Erythroblast (primary cell): ENCODE data around the gene CELF4.

Source experiments
- DNase-seq, 2 experiments: peaks; one replicate each; lab custom pipeline; 2025; lab: John Stamatoyannopoulos, UW
- GATA1 ChIP-seq: IDR thresholded peaks from 2 replicates; pipeline ENCODE4 v1.6.1; 2011; ENCODE audit warnings: low read depth, mild to moderate bottlenecking, control low read depth, low read length, moderate library complexity
- POLR2A ChIP-seq: IDR thresholded peaks from 2 replicates; pipeline ENCODE4 v1.6.1; 2011; ENCODE audit warnings: mild to moderate bottlenecking, low read length

Gene CELF4

DNA sequence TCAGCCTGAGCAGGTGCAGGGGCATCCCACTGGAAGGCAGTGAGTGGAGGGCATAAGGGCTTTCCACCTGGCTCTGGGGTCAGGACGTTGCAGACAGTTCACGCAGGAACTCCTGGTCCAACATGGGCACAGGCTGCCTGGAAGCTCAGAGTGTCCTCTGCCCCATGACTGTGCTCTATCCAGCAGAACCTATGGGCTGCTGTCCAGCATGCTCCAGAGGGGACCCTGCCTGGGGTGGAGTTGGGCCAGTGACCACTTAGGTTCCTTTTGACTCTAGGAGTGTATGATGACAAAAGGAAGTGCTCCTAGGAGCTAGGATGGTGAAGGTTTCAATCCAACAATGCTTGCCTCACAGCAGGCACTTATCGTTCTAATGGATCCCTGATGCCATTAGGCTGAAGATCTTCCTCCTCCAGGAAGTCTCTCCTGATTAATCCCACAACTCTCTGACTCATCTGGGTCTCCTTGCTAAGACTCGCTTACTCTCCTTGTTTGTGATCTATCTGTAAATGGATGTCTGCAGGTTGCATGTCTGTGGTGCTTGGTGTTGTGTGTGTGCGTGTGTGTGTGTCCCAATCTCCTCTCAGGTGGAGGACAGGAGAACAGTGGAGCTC, 224.0 kb downstream of the CELF4 start:
- no peak for TF ChIP-seq GATA1
- no peak for TF ChIP-seq POLR2A
- no peak for DNase-seq

DNA sequence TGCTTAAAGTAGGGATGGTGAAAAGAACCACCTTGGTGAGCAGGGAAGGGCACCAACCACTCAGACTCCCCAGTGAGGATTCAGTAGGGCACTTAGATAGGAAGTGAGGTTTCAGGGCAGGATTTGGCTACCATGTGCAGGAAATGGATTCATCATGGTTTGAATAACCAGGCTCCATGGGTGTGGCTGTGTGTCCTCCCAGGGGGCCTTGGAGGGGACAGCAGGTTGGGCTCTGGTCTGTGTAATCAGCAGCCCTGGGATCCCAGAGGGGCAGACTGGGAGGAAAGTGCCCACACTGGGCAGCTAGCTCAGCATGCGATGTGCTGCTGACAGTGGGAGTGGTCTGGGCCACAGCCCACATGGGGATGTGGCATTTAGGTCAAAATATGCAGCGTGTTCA, 224.6 kb downstream of the CELF4 start:
- DNase-seq, result no peak
- TF ChIP-seq GATA1 (no peak), POLR2A (no peak)

DNA sequence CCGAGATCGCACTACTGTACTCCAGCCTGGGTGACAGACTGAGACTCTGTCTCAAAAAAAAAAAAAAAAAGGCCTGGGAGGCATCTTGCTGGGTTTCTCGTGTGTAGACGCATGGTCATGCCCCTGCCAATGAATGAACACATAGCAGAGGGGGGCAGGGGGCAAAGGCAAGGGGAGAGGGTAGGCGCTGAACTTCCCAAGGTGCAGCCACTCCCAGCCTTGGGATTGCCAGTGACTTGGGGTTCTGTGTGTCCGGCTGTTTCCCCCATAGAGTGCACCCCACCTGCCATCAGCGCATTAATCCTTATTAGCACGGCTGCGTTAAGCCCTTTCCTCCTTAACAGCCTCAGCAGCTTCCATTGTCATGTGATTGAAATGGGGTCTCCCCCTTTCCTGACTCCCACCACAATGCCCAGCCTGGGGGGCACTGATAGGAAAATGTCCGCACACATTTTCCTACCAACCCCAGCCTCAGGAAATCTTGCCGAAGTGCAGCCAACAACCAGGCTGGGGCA, 225.8 kb downstream of the CELF4 start:
- no peak for DNase-seq
- no peak for TF ChIP-seq GATA1
- no peak for TF ChIP-seq POLR2A

DNA sequence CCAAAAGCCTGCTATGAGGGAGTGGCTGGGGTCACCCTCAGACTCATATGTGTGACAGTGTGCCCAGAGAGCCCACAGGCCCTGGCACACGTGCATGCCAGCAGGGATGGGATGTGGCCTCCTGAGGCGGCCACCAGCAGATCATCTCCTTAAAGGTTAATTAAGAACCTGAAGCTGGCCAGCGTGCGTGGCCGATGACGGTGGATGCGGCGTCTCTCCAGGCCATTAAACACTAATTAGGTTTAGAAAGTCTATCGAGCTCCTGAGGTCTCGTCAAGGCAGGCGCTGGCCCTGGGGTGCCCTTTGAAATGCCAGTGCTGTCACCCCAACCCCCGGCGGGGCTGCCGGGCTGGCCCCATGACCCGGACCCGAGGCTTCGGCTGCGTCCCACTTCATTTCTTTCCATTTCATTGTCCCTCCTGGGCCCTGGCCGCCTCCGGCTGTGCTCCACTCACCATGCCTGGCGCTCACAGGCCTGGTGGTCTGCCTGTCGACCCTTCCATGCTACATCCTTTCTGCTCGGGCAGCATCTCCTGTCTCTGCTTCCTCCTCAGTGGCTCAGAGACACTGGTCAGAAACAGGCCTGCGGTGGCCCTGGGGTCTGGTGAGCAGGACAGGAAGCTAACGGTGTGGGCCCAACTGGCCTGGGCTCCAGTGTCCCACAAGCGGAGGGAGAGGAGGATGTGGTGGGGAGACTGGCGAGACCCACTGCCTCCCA, 228.9 kb downstream of the CELF4 start:
- TF ChIP-seq GATA1 (no peak), POLR2A (no peak)

DNA sequence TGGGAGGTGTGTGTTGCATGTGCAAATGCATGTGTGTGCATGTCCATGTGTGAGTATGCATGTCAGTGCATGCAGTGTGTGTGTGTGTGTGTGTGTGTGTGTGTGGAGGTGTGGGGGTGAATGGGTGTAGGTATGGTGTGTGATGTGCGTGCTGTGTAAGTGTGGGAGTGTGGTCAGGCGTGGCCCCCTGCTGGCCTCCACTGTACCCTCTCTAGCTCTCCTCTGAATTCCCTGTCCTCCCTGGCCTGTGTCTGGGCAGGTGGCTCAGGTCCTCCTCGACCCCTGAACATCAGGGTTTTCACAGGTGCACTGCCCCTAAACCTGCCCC, 230.2 kb downstream of the CELF4 start:
- DNase-seq, result peak in 1 of 2 experiments; percentile 12
- TF ChIP-seq GATA1, result no peak
- TF ChIP-seq POLR2A, result no peak

More for the DNA sequence above, 228.9 kb downstream of the CELF4 start:
- no peak for DNase-seq

DNA sequence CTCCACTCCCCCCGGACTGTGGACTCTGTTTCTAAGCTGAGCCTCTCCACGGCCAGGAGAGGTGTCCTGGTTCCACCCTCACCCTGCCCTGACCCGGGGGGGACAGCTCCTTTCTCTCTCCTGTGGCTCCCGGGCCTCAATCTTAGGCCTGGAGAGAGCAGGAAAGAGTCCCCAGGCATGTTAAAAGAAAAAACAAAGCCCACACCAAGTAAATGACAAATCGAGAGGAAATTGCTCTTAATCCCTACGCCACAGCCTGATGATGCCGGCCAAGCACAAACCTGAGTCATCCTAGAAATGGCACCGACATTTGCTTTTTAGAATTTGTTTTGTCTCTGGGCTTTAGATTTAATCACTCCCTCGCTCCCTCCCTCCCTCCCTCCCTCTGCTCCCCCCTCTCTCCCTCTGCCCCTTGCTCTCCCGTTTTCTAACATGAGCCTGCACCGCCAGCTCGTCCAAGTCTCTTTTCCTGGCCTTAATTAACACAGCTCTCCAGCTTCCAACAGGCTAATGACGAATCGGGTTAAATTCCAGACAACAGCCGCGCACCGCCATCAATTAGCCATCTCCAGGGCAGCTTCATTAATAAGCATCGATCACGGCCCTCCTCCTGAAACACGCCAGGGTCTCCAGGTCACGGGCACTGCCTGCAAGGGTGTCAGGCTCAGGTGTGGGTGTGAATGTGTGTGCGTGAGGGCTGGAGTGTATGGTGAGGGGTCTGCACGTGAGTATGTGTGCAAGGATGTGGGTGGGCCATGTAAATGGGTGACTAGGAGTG, 230.8 kb downstream of the CELF4 start:
- no peak for TF ChIP-seq POLR2A
- no peak for TF ChIP-seq GATA1
- DNase-seq, result no peak

DNA sequence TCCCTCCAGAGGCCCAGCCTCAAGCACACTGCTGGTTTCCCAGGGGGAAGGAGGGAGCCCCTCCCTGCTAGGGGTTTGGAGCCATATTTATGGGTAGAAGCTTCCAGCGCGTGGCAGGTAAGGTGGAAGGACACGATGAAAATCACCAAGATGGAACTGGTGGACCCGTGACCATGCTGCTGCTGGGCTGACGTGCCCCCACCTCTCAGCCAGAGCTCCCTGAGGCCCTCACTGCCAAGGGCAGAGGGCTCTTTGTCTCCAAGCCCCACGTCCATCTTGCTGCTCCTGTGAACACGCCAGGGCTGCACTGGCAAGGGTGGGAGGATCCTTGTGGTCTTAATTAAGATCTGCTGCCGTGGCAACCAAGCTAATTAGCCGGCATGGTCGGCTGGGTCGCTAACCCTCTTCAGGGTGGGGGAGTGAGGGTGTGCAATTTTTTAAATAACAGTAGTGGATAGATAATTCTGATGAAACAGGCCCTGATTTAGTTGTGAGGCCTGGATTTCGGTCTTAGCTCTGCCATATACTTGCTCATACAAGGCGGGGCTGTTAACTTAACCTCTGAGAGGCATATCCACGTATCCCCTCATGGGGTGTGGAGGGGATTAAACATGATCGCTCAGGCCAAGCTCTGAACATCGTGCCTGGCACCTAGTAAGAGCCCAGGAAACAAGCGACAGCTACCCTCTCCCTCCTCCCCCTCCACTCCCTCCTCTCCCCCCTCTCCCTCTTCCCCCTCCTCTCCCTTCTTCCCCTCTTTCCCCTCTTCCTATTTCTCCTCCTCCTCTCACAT, 232.8 kb downstream of the CELF4 start:
- TF ChIP-seq GATA1 (no peak), POLR2A (no peak)

DNA sequence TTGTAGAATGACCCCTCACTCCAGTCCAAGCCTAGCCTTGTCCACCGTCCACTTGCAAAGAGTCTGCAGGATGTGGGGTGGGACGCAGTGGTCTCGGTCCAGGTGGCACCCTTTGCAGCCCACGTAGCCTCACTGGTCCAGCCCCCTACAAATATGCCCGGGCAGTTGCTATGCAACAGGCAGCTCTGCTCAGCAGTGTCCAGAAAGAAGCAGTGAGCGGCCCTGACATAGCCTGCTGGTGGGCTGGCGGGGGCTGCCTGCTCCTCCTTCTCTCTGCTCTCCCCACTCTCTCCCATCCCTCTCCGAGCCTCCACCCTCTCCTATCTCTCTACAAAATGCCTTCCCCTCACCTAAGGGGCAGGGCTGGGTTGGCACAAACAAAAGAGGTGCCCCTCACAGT, 233.4 kb downstream of the CELF4 start:
- DNase-seq, result no peak
- TF ChIP-seq GATA1 (no peak), POLR2A (no peak)

More for the DNA sequence above, 232.8 kb downstream of the CELF4 start:
- DNase-seq, result no peak

DNA sequence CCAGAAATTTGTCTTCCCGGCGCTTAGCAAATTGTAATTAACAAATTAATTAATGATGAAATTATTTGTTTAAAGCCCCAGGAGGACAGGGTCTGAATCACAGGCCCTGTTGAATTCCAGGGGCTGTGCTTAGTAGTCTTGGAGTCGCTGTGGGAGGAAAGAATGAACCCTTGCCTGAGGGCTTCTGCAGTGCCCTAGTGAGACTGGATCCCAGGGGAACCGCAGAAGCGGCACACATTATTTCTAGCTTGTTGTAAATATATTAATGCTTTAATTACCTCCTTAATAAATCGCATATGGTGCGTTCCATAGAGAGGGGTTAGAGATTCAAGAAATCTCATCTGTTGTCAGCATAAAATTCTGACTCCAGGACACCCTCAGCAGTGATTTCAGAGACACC, 235.4 kb downstream of the CELF4 start:
- no peak for DNase-seq
- TF ChIP-seq GATA1 (no peak), POLR2A (no peak)

DNA sequence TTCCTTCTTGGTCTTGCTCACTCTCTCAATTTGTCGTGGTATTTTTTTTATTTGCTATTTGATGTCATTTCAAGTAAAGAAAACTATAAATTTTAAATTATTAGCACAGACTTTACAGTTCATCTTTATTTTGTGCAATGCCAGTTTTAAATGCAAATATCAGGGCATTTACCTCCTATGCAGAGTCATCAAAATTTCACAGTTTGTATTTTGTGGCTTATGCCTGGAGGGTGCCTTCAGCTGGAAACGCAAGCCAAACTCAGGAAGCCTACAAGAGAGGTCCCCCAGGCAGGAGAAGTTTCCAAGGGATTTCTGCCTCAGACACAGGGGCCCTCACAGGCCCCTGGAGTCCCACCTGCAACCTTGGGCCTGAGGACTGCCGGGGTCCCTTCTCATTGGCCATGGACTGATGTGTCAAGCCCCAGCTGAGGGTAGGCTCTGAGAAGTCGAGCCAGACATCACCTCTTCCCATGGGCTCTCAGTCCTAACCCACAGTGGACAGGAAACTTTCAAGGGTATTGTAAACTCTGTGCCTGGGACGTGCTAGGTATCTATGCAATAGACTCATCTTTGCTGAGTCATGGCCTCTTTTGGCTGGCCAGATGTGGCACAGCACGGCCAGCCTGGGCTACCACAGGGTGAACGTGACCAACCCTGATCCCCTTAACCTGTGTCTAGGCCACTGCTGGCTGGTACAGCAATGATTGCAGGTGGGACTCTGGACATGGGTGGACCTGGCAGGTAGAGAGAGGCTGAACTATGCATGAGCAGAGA, 236.5 kb downstream of the CELF4 start:
- peak; percentile 9 to 25 for DNase-seq
- no peak for TF ChIP-seq GATA1
- no peak for TF ChIP-seq POLR2A

DNA sequence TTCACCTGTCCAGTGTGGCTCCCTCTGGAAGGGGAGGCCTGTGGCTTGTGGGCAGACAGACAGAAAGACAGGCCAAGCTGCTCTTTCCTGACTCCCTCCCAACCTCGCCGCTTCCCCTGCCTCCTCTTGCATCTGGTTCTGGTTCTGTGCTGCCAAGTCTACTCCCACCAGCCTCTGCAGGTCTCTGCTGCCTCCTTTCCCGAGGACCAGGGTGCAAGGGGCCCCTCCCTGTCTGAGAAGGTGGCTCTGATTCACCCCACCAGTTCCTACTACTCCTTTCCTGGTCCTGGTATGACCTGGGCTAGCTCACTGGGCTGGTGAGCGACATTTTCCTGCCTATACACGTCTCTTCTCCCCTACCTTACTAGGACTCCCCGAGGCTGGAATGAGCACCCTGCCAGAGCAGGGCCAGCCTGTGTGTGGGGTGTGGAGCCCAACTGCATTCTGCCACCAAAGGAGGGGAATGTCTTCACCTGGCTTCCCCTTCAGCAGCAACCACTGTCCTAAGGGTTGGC, 238.5 kb downstream of the CELF4 start:
- DNase-seq, result no peak
- TF ChIP-seq GATA1 (no peak), POLR2A (no peak)

DNA sequence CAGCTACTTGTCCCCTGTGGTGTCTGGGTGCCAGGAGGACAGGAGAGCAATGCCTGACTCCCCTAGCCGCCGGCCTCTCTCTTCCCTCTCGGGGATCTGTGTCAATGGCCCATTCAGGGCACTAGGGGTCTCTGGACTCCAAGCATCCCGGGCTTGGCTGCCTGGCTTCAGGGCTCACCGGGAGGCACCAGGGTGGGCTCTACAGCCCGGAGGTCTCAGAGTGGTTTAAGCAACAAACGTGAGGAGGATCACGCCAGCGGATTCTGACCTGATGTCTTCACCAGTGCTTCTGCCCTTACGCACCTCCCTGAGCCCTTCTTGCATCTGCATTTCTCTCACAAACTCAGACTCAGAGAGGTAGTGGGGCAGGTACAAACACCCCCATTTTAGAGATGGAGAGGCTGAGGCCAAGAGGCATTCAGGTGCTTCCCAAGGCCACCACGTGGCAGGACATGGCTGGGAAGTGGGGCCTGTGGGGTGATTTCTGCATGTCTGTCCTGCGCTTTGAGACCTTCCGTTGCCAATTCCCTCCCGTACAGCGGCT, 243.0 kb downstream of the CELF4 start:
- peak; percentile 40 to 54 for DNase-seq
- TF ChIP-seq POLR2A (no peak), GATA1 (no peak)
